ENCODE results near the gene NOS3.
A peak's percentile ranks its signal among the peaks of the same experiment; 100 is the strongest.

Gene NOS3

DNA sequence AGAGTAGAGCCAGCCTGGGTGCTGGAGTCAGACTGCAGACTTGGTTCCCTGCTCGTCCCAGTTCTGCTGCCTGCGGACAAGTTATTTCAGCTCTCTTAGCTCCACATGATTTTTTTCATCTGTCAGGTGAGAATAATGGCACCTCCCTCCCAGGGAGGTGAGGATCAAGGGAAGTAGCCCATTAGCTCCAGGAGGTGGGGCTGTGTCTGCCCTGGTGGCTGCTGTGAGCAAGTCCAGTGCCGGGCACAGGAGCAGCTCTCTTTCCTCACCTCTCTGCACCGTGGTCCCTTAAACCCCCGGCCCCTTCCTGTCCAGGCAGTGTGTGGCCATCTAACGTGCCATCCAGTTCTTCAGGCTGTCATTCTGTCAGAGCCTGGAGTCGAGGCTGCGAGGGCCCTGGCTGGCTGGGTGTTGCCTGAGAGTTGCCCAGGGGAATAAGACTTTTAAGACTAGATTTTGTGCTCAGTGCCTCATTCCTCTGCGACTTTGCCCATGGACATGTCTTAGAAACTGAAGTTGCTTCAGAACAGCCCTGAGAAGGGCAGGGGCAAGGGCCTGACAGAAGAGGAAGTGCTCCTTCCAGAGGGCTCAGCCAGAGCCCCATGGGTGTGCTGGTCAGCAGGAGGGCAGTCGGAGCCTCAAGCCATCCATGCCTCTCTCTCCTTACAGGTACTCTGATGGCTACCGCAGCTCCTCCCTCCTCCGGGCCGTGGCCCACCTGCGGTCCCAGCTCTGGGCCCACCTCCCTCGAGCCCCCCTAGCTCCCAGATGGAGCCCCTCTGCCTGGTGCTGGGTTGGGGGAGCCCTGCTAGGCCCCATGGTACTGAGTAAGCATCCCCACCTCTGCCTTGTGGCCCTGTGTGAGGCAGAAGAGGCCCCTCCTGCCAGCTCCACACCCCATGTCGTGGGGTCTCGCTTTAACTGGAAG, 42.4 kb downstream of the NOS3 start:
- no peak overlapping the region for H3K4me3 ChIP-seq (ENCODE audit: low read length)
- TF ChIP-seq, protein P1, sequence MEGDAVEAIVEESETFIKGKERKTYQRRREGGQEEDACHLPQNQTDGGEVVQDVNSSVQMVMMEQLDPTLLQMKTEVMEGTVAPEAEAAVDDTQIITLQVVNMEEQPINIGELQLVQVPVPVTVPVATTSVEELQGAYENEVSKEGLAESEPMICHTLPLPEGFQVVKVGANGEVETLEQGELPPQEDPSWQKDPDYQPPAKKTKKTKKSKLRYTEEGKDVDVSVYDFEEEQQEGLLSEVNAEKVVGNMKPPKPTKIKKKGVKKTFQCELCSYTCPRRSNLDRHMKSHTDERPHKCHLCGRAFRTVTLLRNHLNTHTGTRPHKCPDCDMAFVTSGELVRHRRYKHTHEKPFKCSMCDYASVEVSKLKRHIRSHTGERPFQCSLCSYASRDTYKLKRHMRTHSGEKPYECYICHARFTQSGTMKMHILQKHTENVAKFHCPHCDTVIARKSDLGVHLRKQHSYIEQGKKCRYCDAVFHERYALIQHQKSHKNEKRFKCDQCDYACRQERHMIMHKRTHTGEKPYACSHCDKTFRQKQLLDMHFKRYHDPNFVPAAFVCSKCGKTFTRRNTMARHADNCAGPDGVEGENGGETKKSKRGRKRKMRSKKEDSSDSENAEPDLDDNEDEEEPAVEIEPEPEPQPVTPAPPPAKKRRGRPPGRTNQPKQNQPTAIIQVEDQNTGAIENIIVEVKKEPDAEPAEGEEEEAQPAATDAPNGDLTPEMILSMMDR (IDR thresholded peaks at IDR 0.05; ENCODE audit: insufficient read depth, low read depth, low read length, missing control alignments) = peak; percentile 6
- DNase-seq (ENCODE audit: low read depth) = peak; percentile 23

DNA sequence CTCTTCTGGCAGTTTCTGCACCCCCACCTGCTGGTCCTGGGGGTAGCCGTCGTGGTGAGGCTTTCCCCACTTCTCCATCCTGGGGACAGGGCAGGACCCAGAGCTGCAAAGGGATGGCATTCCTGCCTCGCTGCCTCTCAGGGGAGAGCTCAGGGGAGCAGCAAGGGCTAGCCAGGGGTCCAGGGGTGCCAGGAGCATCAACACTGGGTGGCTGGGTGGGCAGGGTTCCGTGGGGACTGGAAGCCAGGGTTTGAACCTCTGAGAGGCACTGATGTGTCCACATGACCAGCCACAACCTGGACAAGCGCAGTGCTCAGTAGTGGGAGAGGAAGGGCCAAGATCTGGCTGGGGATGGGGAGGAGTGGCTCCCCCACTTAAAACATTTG, 43.0 kb downstream of the NOS3 start:
- TF ChIP-seq, protein P1 (IDR thresholded peaks at IDR 0.05; ENCODE audit: insufficient read depth, low read depth, low read length, missing control alignments) = no peak

DNA sequence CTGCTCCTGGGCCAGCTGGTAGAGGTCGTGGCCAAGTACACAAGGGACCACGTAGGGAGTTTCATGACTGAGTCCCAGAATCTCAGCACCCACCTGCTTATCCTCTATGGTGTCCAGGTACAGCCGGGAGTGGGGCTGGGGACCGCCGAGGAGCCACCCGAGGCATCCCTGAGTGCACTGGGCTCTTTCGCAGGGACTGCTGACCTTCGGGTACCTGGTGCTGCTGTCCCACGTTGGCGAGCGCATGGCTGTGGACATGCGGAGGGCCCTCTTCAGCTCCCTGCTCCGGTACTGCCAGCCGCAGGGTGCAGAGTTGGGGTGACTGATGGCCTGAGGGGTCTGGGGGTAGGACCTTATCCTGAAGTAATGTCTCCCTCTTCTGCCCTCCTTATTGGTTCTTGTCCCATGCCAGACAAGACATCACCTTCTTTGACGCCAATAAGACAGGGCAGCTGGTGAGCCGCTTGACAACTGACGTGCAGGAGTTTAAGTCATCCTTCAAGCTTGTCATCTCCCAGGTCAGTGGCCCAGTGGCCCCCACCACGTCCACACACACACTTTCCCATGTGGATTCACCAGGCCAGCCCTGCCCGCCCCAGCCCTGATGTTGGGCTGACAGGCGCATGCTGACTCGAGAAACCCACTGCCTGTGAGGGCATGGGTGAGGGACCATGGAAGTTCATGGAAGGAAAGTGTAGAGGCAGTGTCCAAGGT, 43.7 kb downstream of the NOS3 start:
- H3K4me3 ChIP-seq (ENCODE audit: low read length) = no peak overlapping the region
- TF ChIP-seq, protein P1 (IDR thresholded peaks at IDR 0.05; ENCODE audit: insufficient read depth, low read depth, low read length, missing control alignments) = no peak
- no peak for DNase-seq (ENCODE audit: low read depth)

More for the DNA sequence above, 43.0 kb downstream of the NOS3 start:
- DNase-seq (ENCODE audit: low read depth) = no peak
- H3K4me3 ChIP-seq (ENCODE audit: low read length) = no peak overlapping the region

DNA sequence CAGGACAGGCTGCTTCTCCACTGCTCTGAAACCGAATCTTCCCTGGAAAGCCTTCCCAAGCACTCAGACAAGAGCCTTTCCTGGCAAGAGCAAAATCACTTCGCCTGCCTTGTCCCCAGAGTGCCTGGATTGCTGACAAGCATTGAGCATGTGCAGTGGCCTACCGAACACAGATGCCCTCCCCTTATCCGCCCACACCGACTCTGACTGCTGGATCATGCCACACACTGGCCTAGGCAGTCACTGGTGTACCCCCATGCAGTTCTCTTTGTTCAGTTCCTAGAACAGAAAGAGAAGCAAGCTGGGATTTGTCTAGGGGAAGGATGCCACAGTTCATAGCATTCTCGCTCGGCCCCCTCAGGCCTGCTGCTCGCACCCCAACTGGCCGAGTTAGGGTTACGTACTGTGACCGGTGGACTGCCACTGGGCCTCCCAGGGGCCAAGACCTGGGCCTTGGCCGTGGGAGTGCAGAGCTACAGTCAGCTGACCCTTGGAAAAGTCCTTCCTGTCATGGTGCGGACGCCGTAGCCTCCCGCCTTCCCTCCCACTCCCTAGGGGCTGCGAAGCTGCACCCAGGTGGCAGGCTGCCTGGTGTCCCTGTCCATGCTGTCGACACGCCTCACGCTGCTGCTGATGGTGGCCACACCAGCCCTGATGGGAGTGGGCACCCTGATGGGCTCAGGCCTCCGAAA, 44.4 kb downstream of the NOS3 start:
- TF ChIP-seq, protein P1 (IDR thresholded peaks at IDR 0.05; ENCODE audit: insufficient read depth, low read depth, low read length, missing control alignments) = no peak
- no peak for DNase-seq (ENCODE audit: low read depth)
- no peak overlapping the region for H3K4me3 ChIP-seq (ENCODE audit: low read length)

DNA sequence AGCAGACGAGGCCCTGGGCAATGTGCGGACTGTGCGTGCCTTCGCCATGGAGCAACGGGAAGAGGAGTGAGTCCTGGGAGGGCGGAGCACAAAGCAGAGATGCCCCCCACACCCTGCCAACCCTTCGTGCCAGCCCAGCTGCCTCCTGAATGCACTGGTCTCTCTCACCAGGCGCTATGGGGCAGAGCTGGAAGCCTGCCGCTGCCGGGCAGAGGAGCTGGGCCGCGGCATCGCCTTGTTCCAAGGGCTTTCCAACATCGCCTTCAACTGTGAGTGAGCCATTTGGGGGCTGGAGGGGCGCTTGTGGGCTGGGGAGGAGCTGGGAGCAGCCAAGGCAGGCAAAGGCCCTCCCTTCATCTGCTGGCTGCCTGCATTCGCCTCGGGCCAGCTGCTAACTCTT, 45.1 kb downstream of the NOS3 start:
- no peak for DNase-seq (ENCODE audit: low read depth)
- TF ChIP-seq, protein P1 (IDR thresholded peaks at IDR 0.05; ENCODE audit: insufficient read depth, low read depth, low read length, missing control alignments) = no peak
- H3K4me3 ChIP-seq (ENCODE audit: low read length) = no peak overlapping the region

DNA sequence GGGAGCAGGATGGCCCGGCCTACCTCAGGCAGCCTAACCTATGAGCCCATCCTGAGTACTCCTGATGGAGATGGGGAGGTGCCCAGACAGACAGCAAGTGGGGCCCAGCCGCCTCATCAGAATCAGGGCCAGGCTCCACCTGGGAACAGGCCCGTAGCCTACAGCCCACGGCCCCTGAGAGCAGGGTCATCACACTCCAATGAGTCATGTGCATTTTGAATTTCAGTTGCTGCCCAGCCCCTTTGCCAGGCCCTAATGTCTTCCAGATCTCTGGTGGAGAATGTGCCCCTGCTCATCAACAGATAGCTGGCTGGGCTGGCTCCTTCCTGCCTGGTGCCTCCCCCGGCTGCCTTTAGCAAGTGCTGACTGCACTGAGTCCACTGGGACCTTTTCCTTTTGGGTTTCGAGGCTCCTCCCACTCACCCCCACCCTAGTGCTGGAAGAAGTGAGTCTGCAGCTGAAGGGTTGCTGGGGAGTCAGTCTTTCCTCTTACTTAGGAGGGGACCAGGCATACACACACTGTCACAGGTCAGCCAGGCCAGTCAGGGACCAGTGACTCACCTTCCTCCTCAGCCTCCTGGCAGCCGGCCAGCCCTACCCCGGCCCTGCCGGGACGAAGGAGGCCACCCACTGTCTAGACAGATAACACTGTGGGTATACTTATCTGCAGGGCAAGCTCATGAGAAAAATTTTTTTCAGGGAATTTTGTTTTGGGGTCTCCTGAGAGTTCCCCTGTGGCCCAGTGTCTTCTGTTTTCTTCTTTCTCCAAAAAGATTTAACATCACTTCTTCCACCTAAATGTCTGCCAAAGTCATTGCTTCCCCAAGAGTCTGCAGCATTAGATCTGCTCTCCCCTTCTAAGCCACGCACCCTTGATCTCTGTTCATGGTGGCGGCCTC, 48.4 kb downstream of the NOS3 start:
- peak; percentile 65 for DNase-seq (ENCODE audit: low read depth)
- H3K4me3 ChIP-seq (ENCODE audit: low read length) = no peak overlapping the region
- TF ChIP-seq, protein P1 (IDR thresholded peaks at IDR 0.05; ENCODE audit: insufficient read depth, low read depth, low read length, missing control alignments) = no peak
